WTC11 (cell line): Measurements from ENCODE around the gene CSNK1A1. TPM values are rescaled to one million over a fixed set of nuclear protein-coding genes. Genes with fewer than 3 reads are reported as not detected.

Experiments
- ATAC-seq: fragments of 200-7000 bp; cut with Tn5 transposase; 2 replicates; pipeline ENCODE4 v1.10.0; 2021; ENCODE audit warnings: mild to moderate bottlenecking, moderate library complexity
- CTCF ChIA-PET: fragments of 300-600 bp; sonication (Branson Sonifier 250); formaldehyde crosslinking; loops from one replicate; lab custom pipeline; 2021; ENCODE audit warnings: antibody characterized with exemption; lab: Charles Lee
- POLR2A ChIA-PET: fragments of 350-600 bp; sonication (Branson Sonifier 250); formaldehyde crosslinking; loops from one replicate; lab custom pipeline; 2021; ENCODE audit warnings: antibody characterized with exemption; lab: Charles Lee
- DNase-seq: peaks from one replicate; pipeline ENCODE4 v3.0.0; 2021; ENCODE audit warnings: low spot score
- H3K27ac Mint-ChIP-seq: 2 replicates; pipeline ENCODE4 v1.8.0; 2021; ENCODE audit warnings: mixed read lengths
- H3K27me3 Mint-ChIP-seq: 2 replicates; pipeline ENCODE4 v1.8.0; 2021; ENCODE audit warnings: low read depth, mild to moderate bottlenecking, moderate library complexity, mixed read lengths
- H3K36me3 Mint-ChIP-seq: 2 replicates; pipeline ENCODE4 v1.8.0; 2021; ENCODE audit warnings: mixed read lengths
- H3K4me1 Mint-ChIP-seq: 2 replicates; pipeline ENCODE4 v1.8.0; 2022; ENCODE audit warnings: mixed read lengths
- H3K4me3 Mint-ChIP-seq: 2 replicates; pipeline ENCODE4 v1.8.0; 2021; ENCODE audit warnings: mild to moderate bottlenecking, moderate library complexity, mixed read lengths
- H3K9me3 Mint-ChIP-seq: 2 replicates; pipeline ENCODE4 v1.8.0; 2021; ENCODE audit warnings: mixed read lengths
- ATF1 ChIP-seq: sonication (generic); formaldehyde crosslinking; IDR thresholded peaks from 2 replicates; pipeline ENCODE4 v1.8.1; 2023; ENCODE audit warnings: mild to moderate bottlenecking, moderate library complexity, missing genetic modification reagents
- ELF4 ChIP-seq: sonication (generic); formaldehyde crosslinking; IDR thresholded peaks from 2 replicates; pipeline ENCODE4 v1.8.1; 2022; ENCODE audit warnings: low read depth, mild to moderate bottlenecking, moderate library complexity, missing genetic modification reagents
- ERG ChIP-seq: fragments of 250-450 bp; sonication (Bioruptor Pico); IDR thresholded peaks from 2 replicates; pipeline ENCODE4 v1.8.0; 2021; ENCODE audit warnings: mild to moderate bottlenecking
- KAT7 ChIP-seq: sonication (generic); formaldehyde crosslinking; IDR thresholded peaks from 2 replicates; pipeline ENCODE4 v1.8.1; 2023; ENCODE audit warnings: missing genetic modification reagents, mild to moderate bottlenecking, borderline replicate concordance
- NR1H2 ChIP-seq: sonication (generic); formaldehyde crosslinking; IDR thresholded peaks from 2 replicates; pipeline ENCODE4 v1.9.0; 2021; ENCODE audit warnings: mild to moderate bottlenecking, moderate library complexity, missing genetic modification reagents
- SP1 ChIP-seq: sonication (generic); formaldehyde crosslinking; conservative IDR thresholded peaks from 2 replicates; pipeline ENCODE4 v1.8.1; 2022; ENCODE audit warnings: missing genetic modification reagents
- ZNF121 ChIP-seq: sonication (generic); formaldehyde crosslinking; IDR thresholded peaks from 2 replicates; pipeline ENCODE4 v1.8.0; 2023; ENCODE audit warnings: missing genetic modification reagents
- ZNF138 ChIP-seq: sonication (generic); formaldehyde crosslinking; conservative IDR thresholded peaks from 2 replicates; pipeline ENCODE4 v1.8.1; 2022; ENCODE audit warnings: mild to moderate bottlenecking, moderate library complexity, missing genetic modification reagents
- ZNF416 ChIP-seq: fragments of 250-450 bp; sonication (Bioruptor Pico); IDR thresholded peaks from 2 replicates; pipeline ENCODE4 v1.9.0; 2021; ENCODE audit warnings: mild to moderate bottlenecking, inconsistent platforms
- total RNA-seq: library from RNA; stranded (reverse); gene quantifications from 3 replicates; pipeline ENCODE4 v1.2.3, GENCODE V29; 2021
- TF ChIP-seq, protein P1 (sequence below): sonication (generic); formaldehyde crosslinking; IDR thresholded peaks from 2 replicates; pipeline ENCODE4 v1.8.1; 2023; ENCODE audit warnings: mild to moderate bottlenecking, moderate library complexity, missing genetic modification reagents
- TF ChIP-seq, protein P2 (sequence below): fragments of 200-600 bp; IDR thresholded peaks from 2 replicates; pipeline ENCODE4 v1.8.0; 2022; ENCODE audit warnings: antibody characterized with exemption
- TF ChIP-seq, protein P3 (sequence below): sonication (generic); formaldehyde crosslinking; IDR thresholded peaks from 2 replicates; pipeline ENCODE4 v1.8.1; 2022; ENCODE audit warnings: low read depth, mild to moderate bottlenecking, moderate library complexity, missing genetic modification reagents, borderline replicate concordance
- TF ChIP-seq, protein P4 (sequence below): sonication (generic); formaldehyde crosslinking; IDR thresholded peaks from 2 replicates; pipeline ENCODE4 v1.8.1; 2023; ENCODE audit warnings: mild to moderate bottlenecking, missing genetic modification reagents
- TF ChIP-seq, protein P5 (sequence below): sonication (generic); formaldehyde crosslinking; IDR thresholded peaks from 2 replicates; pipeline ENCODE4 v1.8.0; 2023; ENCODE audit warnings: missing genetic modification reagents, mild to moderate bottlenecking, borderline replicate concordance

The CSNK1A1 gene
- total RNA-seq, 1 experiment from 2014 or later, result 276 TPM

DNA sequence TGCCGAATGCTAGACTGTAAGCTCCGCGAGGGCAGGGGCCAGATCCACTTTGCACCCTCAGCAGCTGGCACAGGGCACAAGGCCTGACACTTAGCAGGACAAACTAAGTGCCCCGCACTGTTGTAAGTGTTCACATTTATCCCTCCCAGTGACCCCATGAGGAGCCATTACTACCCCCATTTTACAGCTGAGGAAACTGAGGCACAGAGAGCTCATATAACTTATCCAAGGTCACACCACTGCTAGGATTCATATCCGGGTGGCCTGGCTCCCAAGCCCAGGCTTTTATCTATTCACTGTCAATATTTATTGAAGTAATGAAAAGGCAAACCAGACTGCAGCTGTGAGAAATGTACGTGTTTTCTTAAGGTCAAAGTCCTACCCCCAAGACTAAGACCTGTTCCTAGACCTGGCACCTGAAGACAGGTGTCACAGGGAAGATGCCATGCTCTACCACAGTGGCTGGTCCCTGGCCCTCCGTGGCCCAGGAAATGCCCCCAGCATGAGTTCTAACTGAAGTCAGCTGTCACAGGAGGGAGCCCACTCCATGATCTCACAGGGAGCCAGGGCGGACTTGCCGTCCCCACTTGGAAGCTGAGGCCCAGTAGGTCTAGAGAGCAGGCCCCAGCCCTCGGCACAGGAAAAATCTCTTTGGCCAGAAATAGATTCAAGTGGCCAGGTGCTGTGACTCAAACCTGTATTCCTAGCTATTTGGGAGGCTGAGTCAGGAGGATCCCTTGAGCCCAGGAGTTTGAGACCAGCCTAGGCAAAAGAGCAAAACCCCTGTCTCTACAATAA lies 97.4 kb downstream of the CSNK1A1 start (continued):
- TF ChIP-seq ZNF138 (no peak), ELF4 (CRISPR knock-in tag) (no peak)

DNA sequence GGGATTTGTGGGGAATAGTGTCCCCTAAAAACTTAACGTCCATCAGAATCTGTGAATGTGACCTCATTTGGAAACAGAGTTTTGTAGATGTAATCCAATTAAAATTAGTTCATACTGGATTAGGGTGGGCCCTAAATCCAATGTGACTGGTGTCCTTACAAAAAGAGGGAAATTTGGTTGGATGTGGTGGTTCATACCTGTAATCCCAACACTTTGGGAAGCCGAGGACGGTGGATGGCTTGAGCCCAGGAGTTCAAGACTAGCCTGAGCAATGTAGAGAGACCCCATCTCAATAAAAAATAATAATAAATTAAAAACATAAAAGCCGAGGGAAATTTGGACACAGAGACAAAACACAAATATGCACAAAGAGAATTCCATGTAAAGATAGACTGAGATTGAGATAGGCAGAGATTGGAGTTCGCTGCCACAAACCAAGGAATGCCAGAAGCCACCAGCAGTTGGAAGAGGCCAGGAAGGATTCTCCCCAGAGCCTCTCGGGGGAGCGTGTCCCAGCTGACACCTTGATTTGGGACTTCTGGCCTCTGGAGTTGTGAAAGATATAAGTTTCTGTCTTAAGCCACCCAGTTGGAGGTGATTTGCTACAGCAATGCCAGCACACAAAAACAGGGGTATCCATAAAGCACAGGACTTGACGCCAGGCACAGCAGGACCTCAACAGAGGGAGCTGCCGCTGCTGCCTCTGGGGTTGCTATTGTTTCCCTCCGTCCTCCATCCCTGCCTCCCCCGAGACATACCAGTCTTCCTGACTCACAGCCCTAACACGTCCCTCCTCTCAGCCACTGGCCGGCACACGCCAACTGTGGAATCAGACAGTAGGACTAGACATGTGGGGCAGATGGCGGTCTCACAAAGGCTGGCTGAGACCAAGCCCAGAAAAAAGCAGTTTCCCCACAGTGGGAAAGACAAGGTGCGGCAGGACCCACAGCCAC lies 98.3 kb downstream of the CSNK1A1 start:
- ChIA-PET POLR2A (interaction anchor here (1.8 kb wide), 1 partner anchor 98 kb away, joined by 6 read pairs; the partner anchor contains the start of gene CSNK1A1), CTCF (interaction anchor here (0.6 to 3.8 kb wide), 13 partner anchors 11 to 166 kb away, joined by 3 to 27 read pairs (median 3); no protein-coding TSS in a partner anchor)
- ATAC-seq (peak; percentile 56), DNase-seq (no peak)
- no peaks in the 10 kb centered on the region for H3K36me3 Mint-ChIP-seq
- TF ChIP-seq ERG (CRISPR knock-in tag) (no peak), ZNF121 (CRISPR knock-in tag) (no peak), NR1H2 (CRISPR knock-in tag) (no peak), ZNF416 (CRISPR knock-in tag) (no peak), ATF1 (CRISPR knock-in tag) (no peak), SP1 (CRISPR knock-in tag) (no peak), KAT7 (CRISPR knock-in tag) (no peak)
- TF ChIP-seq, protein P1, sequence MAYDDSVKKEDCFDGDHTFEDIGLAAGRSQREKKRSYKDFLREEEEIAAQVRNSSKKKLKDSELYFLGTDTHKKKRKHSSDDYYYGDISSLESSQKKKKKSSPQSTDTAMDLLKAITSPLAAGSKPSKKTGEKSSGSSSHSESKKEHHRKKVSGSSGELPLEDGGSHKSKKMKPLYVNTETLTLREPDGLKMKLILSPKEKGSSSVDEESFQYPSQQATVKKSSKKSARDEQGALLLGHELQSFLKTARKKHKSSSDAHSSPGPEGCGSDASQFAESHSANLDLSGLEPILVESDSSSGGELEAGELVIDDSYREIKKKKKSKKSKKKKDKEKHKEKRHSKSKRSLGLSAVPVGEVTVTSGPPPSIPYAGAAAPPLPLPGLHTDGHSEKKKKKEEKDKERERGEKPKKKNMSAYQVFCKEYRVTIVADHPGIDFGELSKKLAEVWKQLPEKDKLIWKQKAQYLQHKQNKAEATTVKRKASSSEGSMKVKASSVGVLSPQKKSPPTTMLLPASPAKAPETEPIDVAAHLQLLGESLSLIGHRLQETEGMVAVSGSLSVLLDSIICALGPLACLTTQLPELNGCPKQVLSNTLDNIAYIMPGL (CRISPR knock-in tag), result no peak
- TF ChIP-seq, protein P2, sequence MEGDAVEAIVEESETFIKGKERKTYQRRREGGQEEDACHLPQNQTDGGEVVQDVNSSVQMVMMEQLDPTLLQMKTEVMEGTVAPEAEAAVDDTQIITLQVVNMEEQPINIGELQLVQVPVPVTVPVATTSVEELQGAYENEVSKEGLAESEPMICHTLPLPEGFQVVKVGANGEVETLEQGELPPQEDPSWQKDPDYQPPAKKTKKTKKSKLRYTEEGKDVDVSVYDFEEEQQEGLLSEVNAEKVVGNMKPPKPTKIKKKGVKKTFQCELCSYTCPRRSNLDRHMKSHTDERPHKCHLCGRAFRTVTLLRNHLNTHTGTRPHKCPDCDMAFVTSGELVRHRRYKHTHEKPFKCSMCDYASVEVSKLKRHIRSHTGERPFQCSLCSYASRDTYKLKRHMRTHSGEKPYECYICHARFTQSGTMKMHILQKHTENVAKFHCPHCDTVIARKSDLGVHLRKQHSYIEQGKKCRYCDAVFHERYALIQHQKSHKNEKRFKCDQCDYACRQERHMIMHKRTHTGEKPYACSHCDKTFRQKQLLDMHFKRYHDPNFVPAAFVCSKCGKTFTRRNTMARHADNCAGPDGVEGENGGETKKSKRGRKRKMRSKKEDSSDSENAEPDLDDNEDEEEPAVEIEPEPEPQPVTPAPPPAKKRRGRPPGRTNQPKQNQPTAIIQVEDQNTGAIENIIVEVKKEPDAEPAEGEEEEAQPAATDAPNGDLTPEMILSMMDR, result no peak
- TF ChIP-seq, protein P3, sequence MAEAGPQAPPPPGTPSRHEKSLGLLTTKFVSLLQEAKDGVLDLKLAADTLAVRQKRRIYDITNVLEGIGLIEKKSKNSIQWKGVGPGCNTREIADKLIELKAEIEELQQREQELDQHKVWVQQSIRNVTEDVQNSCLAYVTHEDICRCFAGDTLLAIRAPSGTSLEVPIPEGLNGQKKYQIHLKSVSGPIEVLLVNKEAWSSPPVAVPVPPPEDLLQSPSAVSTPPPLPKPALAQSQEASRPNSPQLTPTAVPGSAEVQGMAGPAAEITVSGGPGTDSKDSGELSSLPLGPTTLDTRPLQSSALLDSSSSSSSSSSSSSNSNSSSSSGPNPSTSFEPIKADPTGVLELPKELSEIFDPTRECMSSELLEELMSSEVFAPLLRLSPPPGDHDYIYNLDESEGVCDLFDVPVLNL (CRISPR knock-in tag), result no peak
- TF ChIP-seq, protein P4, sequence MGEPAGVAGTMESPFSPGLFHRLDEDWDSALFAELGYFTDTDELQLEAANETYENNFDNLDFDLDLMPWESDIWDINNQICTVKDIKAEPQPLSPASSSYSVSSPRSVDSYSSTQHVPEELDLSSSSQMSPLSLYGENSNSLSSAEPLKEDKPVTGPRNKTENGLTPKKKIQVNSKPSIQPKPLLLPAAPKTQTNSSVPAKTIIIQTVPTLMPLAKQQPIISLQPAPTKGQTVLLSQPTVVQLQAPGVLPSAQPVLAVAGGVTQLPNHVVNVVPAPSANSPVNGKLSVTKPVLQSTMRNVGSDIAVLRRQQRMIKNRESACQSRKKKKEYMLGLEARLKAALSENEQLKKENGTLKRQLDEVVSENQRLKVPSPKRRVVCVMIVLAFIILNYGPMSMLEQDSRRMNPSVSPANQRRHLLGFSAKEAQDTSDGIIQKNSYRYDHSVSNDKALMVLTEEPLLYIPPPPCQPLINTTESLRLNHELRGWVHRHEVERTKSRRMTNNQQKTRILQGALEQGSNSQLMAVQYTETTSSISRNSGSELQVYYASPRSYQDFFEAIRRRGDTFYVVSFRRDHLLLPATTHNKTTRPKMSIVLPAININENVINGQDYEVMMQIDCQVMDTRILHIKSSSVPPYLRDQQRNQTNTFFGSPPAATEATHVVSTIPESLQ (CRISPR knock-in tag), result no peak
- TF ChIP-seq, protein P5, sequence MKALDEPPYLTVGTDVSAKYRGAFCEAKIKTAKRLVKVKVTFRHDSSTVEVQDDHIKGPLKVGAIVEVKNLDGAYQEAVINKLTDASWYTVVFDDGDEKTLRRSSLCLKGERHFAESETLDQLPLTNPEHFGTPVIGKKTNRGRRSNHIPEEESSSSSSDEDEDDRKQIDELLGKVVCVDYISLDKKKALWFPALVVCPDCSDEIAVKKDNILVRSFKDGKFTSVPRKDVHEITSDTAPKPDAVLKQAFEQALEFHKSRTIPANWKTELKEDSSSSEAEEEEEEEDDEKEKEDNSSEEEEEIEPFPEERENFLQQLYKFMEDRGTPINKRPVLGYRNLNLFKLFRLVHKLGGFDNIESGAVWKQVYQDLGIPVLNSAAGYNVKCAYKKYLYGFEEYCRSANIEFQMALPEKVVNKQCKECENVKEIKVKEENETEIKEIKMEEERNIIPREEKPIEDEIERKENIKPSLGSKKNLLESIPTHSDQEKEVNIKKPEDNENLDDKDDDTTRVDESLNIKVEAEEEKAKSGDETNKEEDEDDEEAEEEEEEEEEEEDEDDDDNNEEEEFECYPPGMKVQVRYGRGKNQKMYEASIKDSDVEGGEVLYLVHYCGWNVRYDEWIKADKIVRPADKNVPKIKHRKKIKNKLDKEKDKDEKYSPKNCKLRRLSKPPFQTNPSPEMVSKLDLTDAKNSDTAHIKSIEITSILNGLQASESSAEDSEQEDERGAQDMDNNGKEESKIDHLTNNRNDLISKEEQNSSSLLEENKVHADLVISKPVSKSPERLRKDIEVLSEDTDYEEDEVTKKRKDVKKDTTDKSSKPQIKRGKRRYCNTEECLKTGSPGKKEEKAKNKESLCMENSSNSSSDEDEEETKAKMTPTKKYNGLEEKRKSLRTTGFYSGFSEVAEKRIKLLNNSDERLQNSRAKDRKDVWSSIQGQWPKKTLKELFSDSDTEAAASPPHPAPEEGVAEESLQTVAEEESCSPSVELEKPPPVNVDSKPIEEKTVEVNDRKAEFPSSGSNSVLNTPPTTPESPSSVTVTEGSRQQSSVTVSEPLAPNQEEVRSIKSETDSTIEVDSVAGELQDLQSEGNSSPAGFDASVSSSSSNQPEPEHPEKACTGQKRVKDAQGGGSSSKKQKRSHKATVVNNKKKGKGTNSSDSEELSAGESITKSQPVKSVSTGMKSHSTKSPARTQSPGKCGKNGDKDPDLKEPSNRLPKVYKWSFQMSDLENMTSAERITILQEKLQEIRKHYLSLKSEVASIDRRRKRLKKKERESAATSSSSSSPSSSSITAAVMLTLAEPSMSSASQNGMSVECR (CRISPR knock-in tag), result no peak
- H3K27ac Mint-ChIP-seq, result peak overlapping the region; percentile 81
- H3K4me3 Mint-ChIP-seq, result no peak overlapping the region
- H3K9me3 Mint-ChIP-seq, result no peaks in the 10 kb centered on the region
- H3K4me1 Mint-ChIP-seq, result peaks cover 26% of the 10 kb centered on the region
- H3K27me3 Mint-ChIP-seq, result no peaks in the 10 kb centered on the region
